HTR-8/SVneo (cell line): ENCODE results near the gene MAP4K1.

Experiments used
- DNase-seq: peaks from one replicate; pipeline ENCODE4 v3.0.0; 2011; ENCODE audit warnings: low spot score, mixed read lengths; ENCODE audit not compliant: insufficient read length
- FAIRE-seq: peaks from 2 replicates; lab custom pipeline; 2011; peaks lifted over from hg19 to GRCh38; lab: Jason Lieb, UNC

MAP4K1 gene

GRCh38 chr19:38551450-38551813 is 66.3 kb downstream of the MAP4K1 start:
- FAIRE-seq: no peak
- no peak for DNase-seq

- DNase-seq (no peak), FAIRE-seq (no peak)
Observed at GRCh38 chr19:38550376-38550775, 67.4 kb downstream of the MAP4K1 start.

- FAIRE-seq: no peak
Observed at GRCh38 chr19:38549942-38550341, 67.8 kb downstream of the MAP4K1 start.

GRCh38 chr19:38549061-38549460 is 68.7 kb downstream of the MAP4K1 start:
- no peak for FAIRE-seq
- DNase-seq: no peak

More at GRCh38 chr19:38549942-38550341, 67.8 kb downstream of the MAP4K1 start:
- no peak for DNase-seq

GRCh38 chr19:38547421-38547820 is 70.3 kb downstream of the MAP4K1 start:
- no peak for FAIRE-seq
- no peak for DNase-seq

GRCh38 chr19:38545596-38545995 is 72.2 kb downstream of the MAP4K1 start:
- FAIRE-seq (no peak), DNase-seq (no peak)

- FAIRE-seq: no peak
Observed at GRCh38 chr19:38544569-38545315, 73.0 kb downstream of the MAP4K1 start.

GRCh38 chr19:38543807-38544568 is 73.8 kb downstream of the MAP4K1 start:
- FAIRE-seq (peak; percentile 58), DNase-seq (peak; percentile 84)

More at GRCh38 chr19:38544569-38545315, 73.0 kb downstream of the MAP4K1 start:
- DNase-seq: no peak

- FAIRE-seq (no peak), DNase-seq (no peak)
Observed at GRCh38 chr19:38543286-38543806, 74.4 kb downstream of the MAP4K1 start.

- DNase-seq: no peak
- FAIRE-seq: no peak
Observed at GRCh38 chr19:38542040-38542439, 75.7 kb downstream of the MAP4K1 start.

GRCh38 chr19:38539751-38540150 is 78.0 kb downstream of the MAP4K1 start:
- DNase-seq (no peak), FAIRE-seq (no peak)

- no peak for DNase-seq
- FAIRE-seq: no peak
Observed at GRCh38 chr19:38538793-38539528, 78.8 kb downstream of the MAP4K1 start.

GRCh38 chr19:38538386-38538785 is 79.4 kb downstream of the MAP4K1 start:
- DNase-seq (no peak), FAIRE-seq (no peak)
